ENCODE measurements around the gene RAB11FIP4.

RAB11FIP4 gene

DNA sequence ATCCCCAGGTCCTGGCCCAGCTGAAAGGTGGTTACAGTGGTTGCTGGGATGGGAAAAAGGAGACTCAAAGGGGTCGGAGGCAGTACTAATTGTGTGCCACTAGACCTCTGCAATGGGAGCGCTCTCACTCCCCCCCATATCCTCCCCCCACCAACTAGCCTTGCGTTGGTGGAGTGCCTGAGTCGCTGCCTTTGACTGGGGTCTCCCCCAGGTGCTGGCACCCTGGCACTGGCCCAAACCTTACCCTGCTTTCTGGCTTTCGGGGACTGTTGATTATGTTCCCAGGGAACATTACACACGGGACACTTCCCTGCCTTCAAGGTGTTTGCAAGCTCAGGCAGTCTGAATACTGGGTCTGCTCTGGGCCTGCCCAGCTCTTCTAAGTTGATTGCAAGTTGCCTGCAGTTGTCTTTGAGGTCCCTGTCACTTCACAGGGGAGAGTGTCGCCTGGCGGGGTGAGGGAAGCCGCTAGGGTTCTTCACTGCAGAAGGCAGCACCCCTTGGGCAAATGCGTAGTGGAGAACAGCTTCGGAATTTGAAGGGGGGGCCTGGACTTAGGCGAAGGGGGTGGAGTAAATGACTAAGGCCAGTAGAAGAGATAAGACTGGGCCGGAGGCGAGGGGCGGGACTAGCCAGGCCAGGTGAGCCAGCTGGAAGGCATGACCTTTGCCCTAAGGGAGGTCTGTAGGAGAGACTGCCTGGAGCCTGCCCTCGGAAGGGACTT is 98.0 kb downstream of the RAB11FIP4 start:
- Histone ChIP-seq H3K4me2 (ENCODE audit: low read depth, low read length, poor library complexity, severe bottlenecking) (no peak overlapping the region), H3K4me3 (ENCODE audit: insufficient read depth, low read length, poor library complexity, severe bottlenecking) (no peak overlapping the region), H3K9me3 (ENCODE audit: insufficient read depth, low read length) (no peaks in the 10 kb centered on the region), H3K9ac (ENCODE audit: low read length) (no peak overlapping the region), H3K27me3 (ENCODE audit: low read length) (no peaks in the 10 kb centered on the region), H2AFZ (ENCODE audit: low read depth, low read length, severe bottlenecking) (no peak overlapping the region), H3K9me2 (replicated peaks; ENCODE audit: insufficient read depth, low read length) (no peaks in the 10 kb centered on the region), H4K20me1 (ENCODE audit: low read depth, low read length) (no peaks in the 10 kb centered on the region), H3K36me3 (ENCODE audit: low read length) (no peaks in the 10 kb centered on the region), H3K27ac (ENCODE audit: low read depth, low read length) (no peak overlapping the region), H3F3A (ENCODE audit: insufficient read depth) (no peaks in the 10 kb centered on the region), H3K79me2 (ENCODE audit: insufficient read depth, low read length) (no peaks in the 10 kb centered on the region)
- TF ChIP-seq EZH2phosphoT487 (conservative IDR thresholded peaks at IDR 0.05; ENCODE audit: low read length): no peak
- TF ChIP-seq, protein P1, sequence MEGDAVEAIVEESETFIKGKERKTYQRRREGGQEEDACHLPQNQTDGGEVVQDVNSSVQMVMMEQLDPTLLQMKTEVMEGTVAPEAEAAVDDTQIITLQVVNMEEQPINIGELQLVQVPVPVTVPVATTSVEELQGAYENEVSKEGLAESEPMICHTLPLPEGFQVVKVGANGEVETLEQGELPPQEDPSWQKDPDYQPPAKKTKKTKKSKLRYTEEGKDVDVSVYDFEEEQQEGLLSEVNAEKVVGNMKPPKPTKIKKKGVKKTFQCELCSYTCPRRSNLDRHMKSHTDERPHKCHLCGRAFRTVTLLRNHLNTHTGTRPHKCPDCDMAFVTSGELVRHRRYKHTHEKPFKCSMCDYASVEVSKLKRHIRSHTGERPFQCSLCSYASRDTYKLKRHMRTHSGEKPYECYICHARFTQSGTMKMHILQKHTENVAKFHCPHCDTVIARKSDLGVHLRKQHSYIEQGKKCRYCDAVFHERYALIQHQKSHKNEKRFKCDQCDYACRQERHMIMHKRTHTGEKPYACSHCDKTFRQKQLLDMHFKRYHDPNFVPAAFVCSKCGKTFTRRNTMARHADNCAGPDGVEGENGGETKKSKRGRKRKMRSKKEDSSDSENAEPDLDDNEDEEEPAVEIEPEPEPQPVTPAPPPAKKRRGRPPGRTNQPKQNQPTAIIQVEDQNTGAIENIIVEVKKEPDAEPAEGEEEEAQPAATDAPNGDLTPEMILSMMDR (IDR thresholded peaks at IDR 0.05; ENCODE audit: insufficient read depth, low read length, poor library complexity, severe bottlenecking): no peak

DNA sequence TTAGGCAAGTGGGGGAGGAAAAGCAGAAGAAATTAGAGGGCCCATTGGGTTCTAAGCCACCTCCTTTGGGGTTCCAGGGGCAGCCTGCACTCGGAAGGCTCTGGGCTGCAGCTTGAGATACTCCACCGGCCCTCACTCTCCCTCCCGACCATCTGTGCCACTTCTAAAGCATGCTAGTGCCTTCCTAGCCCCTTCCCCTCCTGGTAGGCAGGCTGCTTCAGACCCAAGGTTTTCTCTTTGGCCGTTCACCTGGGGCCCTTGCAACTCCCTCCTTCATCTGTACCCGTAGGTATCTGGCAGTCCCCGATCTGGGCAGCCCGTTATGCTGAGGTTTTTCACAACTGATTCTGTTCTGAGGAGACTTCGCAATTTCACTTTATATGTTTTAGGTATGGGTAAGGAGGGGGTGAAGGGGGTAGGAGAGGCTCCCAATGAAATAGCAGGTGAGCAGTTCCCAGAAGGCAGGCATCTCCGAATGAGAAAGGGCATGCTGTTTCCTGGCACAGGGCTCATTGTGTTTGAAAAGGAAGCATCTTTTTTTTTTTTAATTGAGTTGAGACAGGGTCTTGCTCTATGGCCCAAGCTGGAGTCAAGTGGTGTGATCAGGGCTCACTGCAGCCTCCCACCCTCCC is 98.7 kb downstream of the RAB11FIP4 start:
- Histone ChIP-seq H3K9me2 (replicated peaks; ENCODE audit: insufficient read depth, low read length) (no peaks in the 10 kb centered on the region), H3K27me3 (ENCODE audit: low read length) (no peaks in the 10 kb centered on the region), H3F3A (ENCODE audit: insufficient read depth) (no peaks in the 10 kb centered on the region), H3K79me2 (ENCODE audit: insufficient read depth, low read length) (no peaks in the 10 kb centered on the region), H3K27ac (ENCODE audit: low read depth, low read length) (no peak overlapping the region), H4K20me1 (ENCODE audit: low read depth, low read length) (no peaks in the 10 kb centered on the region), H2AFZ (ENCODE audit: low read depth, low read length, severe bottlenecking) (no peak overlapping the region), H3K4me3 (ENCODE audit: insufficient read depth, low read length, poor library complexity, severe bottlenecking) (no peak overlapping the region), H3K9me3 (ENCODE audit: insufficient read depth, low read length) (no peaks in the 10 kb centered on the region), H3K4me2 (ENCODE audit: low read depth, low read length, poor library complexity, severe bottlenecking) (no peak overlapping the region), H3K36me3 (ENCODE audit: low read length) (no peaks in the 10 kb centered on the region), H3K9ac (ENCODE audit: low read length) (no peak overlapping the region)
- no peak for TF ChIP-seq EZH2phosphoT487 (conservative IDR thresholded peaks at IDR 0.05; ENCODE audit: low read length)
- TF ChIP-seq, protein P1 (IDR thresholded peaks at IDR 0.05; ENCODE audit: insufficient read depth, low read length, poor library complexity, severe bottlenecking): no peak

DNA sequence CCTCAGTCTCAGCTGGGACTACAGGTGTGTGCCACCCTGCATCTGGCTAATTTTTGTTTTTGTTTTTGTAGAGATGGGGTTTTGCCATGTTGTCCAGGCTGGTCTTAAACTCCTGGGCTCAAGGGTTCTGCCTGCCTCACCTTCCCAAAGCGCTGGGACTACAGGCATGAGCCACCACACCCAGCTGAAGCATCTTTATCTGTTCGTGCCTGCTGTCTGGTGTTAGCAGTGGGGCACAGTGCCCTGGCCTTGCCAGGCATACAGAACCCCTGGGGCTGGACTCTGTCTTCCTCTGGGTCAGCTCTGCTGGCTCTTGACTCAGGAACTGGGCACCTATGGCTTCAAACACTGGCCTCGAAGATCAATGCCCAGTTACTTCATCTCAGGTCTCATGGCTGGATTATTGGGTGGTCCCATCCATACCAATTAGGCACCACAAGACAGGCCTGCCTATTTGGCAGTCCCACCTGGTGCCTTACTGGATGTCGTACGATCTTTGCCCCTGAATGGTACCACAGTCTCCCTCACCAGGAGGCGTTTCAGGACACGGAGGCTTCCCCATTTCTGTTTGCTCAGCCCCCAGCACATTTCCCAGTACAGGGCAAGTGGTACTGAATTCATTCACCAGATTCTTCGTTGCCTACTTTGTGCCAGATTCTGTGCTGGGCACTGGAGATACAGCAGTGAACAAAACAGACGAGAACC is 99.3 kb downstream of the RAB11FIP4 start:
- Histone ChIP-seq H3K79me2 (ENCODE audit: insufficient read depth, low read length) (no peaks in the 10 kb centered on the region), H3K9ac (ENCODE audit: low read length) (no peak overlapping the region), H2AFZ (ENCODE audit: low read depth, low read length, severe bottlenecking) (no peak overlapping the region)

More for the DNA sequence above, 99.3 kb downstream of the RAB11FIP4 start:
- H4K20me1 ChIP-seq (ENCODE audit: low read depth, low read length): no peaks in the 10 kb centered on the region
- H3K4me2 ChIP-seq (ENCODE audit: low read depth, low read length, poor library complexity, severe bottlenecking): no peak overlapping the region
- H3K9me3 ChIP-seq (ENCODE audit: insufficient read depth, low read length): no peaks in the 10 kb centered on the region
- H3K36me3 ChIP-seq (ENCODE audit: low read length): no peaks in the 10 kb centered on the region
- H3K27me3 ChIP-seq (ENCODE audit: low read length): no peaks in the 10 kb centered on the region
- no peaks in the 10 kb centered on the region for H3K9me2 ChIP-seq (replicated peaks; ENCODE audit: insufficient read depth, low read length)
- no peak overlapping the region for H3K4me3 ChIP-seq (ENCODE audit: insufficient read depth, low read length, poor library complexity, severe bottlenecking)
- H3F3A ChIP-seq (ENCODE audit: insufficient read depth): no peaks in the 10 kb centered on the region
- H3K27ac ChIP-seq (ENCODE audit: low read depth, low read length): no peak overlapping the region
- TF ChIP-seq, protein P1 (IDR thresholded peaks at IDR 0.05; ENCODE audit: insufficient read depth, low read length, poor library complexity, severe bottlenecking): no peak
